Mucosa of rectum (tissue), 2 donors: ENCODE measurements around the gene DMRTC2.

Source experiments
- H3K27ac ChIP-seq, 2 donors: one replicate each; pipeline ENCODE4 v1.7.0; 2013; ENCODE audit warnings: inconsistent platforms in 2 of 2, low read depth in 2 of 2, low read length in 2 of 2
- H3K27me3 ChIP-seq, 2 donors: one replicate each; pipeline ENCODE4 v1.7.0; 2013; ENCODE audit warnings: low read length in 2 of 2; ENCODE audit not compliant: control insufficient read depth in 2 of 2, insufficient read depth in 2 of 2
- H3K36me3 ChIP-seq, 2 donors: one replicate each; pipeline ENCODE4 v1.7.0; 2013; ENCODE audit warnings: low read length in 2 of 2; ENCODE audit not compliant: control insufficient read depth in 2 of 2, insufficient read depth in 2 of 2
- H3K4me1 ChIP-seq, 2 donors: one replicate each; pipeline ENCODE4 v1.7.0; 2013; ENCODE audit warnings: low read length in 2 of 2, mild to moderate bottlenecking in 1 of 2; ENCODE audit not compliant: control insufficient read depth in 2 of 2, insufficient read depth in 2 of 2
- H3K4me3 ChIP-seq, 2 donors: one replicate each; pipeline ENCODE4 v1.7.0; 2013; ENCODE audit warnings: low read length in 2 of 2
- H3K9ac ChIP-seq, 2 donors: one replicate each; pipeline ENCODE4 v1.7.0; 2013; ENCODE audit warnings: low read length in 2 of 2, low read depth in 1 of 2, mild to moderate bottlenecking in 1 of 2
- H3K9me3 ChIP-seq, 2 donors: one replicate each; pipeline ENCODE4 v1.7.0; 2013; ENCODE audit warnings: low read length in 2 of 2; ENCODE audit not compliant: control insufficient read depth in 2 of 2
- donor health status: healthy.
- donor health status: Normal muscosa, but diverticular disease.

The DMRTC2 gene

DNA sequence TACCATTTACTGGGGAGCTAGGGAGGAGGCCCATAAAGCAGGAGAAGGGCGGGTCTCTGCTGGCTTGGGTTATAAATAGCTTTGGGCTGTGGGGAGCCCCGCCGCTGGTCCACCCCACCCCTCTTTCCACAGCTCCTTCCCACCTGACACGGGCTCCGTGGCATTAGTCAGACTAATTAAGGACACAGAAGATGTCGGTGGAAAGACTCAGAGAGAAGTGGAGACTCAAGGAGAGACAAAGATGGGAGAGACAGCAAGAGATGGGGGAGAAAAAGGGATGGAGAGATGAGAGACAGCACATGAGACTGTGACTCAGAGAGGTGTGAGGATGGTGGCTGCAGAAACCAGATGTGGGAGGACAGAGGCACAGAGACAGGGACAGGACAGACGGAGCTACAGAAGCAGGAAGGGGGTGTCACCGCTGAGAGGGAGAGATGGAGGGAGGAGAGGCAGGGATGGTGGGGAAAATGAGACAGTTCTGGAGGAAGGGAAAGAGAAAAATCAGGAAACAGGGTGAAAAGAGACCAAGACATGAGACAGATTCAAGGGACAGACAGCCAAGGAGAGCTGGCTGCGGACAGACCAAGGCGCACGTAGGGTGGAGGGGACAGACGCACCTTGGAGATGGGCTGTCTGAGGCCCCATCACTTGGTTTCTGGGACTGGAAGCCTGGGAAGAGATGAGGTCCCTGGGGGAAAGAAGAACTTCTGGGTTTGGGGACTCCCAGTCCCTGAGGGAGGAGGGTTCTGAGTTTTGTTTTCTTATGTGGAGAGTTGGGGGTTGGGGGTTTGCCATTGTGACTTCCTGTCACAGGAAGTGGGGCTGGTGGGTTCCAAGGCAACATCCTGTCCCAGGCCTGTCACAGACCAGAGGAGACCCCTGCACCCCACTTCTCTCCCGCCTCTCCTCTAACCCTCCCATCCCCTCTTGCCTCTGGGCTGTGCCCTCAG lies 42.2 kb downstream of the DMRTC2 start:
- Histone ChIP-seq H3K27me3 (no peaks in the 10 kb centered on the region), H3K4me3 (peak overlapping the region in 1 of 2 donors; percentile 72), H3K27ac (peak overlapping the region; percentile 66 to 75), H3K4me1 (peaks cover 28 to 43% of the 10 kb centered on the region in 2 donors), H3K9ac (peak overlapping the region; percentile 2 to 60), H3K36me3 (peaks cover 9 to 19% of the 10 kb centered on the region in 2 donors), H3K9me3 (no peaks in the 10 kb centered on the region)

DNA sequence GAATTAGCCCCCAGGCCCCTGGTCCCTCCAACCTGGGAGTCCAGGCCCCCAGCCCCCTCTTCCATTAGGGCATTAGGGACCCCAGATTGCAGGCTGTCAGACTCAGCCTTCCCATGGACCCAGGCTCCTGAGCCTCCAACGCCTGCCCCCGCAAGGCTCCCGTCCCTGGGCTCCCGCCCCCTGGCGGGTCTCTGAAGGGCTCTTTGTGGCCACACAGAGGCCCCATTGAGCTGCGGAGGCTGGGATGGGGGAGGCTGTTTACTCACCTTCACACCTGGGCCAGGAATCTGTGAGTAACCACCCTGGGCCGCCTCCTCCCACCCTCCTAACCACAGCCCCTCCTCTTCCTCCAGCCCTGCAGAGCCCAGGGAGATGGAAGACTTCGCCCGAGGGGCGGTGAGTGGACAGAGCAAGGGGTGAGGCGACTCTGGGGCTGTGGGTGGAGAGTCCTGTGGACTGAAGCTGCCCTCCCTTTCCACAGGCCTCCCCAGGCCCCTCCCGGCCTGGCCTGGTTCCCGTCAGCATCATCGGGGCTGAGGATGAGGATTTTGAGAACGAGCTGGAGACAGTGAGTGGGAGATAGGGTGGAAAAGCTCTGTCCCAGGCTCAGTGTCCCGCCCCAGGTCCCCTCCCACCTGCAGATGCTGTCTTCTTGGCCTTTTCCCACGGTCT lies 43.0 kb downstream of the DMRTC2 start:
- H3K4me1 ChIP-seq, result peaks cover 28 to 39% of the 10 kb centered on the region in 2 donors
- peak overlapping the region in 1 of 2 donors; percentile 72 for H3K4me3 ChIP-seq
- H3K9ac ChIP-seq, result peak overlapping the region; percentile 2 to 32
- peaks cover 17 to 25% of the 10 kb centered on the region in 2 donors for H3K36me3 ChIP-seq
- H3K27ac ChIP-seq, result peak overlapping the region; percentile 66 to 75
- H3K27me3 ChIP-seq, result no peaks in the 10 kb centered on the region
- H3K9me3 ChIP-seq, result no peaks in the 10 kb centered on the region

DNA sequence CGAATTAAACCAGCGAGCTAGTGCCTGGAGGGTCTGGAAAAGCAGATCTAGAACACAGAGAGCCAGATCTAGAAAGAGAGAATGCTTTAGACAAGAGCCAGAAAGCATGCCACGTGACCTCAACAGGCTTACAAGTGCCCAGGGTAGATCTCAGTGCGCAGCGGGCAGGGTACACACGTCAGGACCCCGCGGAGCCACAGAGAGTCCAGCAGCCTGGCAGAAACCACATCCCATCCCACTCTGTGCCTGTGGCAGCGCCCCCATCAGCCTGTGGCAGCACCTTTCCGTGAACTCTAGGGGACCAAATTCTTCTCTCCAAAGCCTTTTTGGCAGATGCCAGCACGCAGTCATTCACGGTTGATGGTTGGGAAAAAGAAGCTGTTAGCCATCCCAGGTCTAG lies 44.1 kb downstream of the DMRTC2 start:
- Histone ChIP-seq H3K27ac (no peak overlapping the region), H3K4me1 (peaks cover 28 to 33% of the 10 kb centered on the region in 2 donors), H3K36me3 (peaks cover 19 to 27% of the 10 kb centered on the region in 2 donors), H3K4me3 (no peak overlapping the region), H3K27me3 (no peaks in the 10 kb centered on the region), H3K9ac (no peak overlapping the region), H3K9me3 (no peaks in the 10 kb centered on the region)

DNA sequence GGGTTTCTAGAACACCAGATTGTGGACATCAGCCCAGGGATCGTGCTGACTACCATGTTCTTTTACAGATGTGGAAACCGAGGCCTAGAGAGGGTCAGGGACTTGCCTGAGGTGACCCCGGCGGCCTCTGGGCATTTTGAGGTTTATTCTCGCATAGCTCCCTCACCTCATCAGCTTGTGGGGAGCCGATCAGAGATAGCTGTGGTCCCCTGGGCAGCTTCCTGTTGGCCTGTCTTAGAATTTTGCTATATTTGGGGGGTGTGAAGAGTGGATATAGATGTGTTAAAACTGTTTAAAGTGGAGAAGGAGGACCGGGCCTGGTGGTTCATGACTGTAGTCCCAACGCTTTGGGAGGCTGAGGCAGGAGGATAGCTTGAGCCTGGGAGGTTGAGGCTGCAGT lies 45.1 kb downstream of the DMRTC2 start:
- H3K9ac ChIP-seq, result no peak overlapping the region
- H3K9me3 ChIP-seq, result no peaks in the 10 kb centered on the region
- peaks cover 24 to 30% of the 10 kb centered on the region in 2 donors for H3K4me1 ChIP-seq
- H3K27ac ChIP-seq, result no peak overlapping the region
- peaks cover 25 to 34% of the 10 kb centered on the region in 2 donors for H3K36me3 ChIP-seq
- no peak overlapping the region for H3K4me3 ChIP-seq
- H3K27me3 ChIP-seq, result no peaks in the 10 kb centered on the region

DNA sequence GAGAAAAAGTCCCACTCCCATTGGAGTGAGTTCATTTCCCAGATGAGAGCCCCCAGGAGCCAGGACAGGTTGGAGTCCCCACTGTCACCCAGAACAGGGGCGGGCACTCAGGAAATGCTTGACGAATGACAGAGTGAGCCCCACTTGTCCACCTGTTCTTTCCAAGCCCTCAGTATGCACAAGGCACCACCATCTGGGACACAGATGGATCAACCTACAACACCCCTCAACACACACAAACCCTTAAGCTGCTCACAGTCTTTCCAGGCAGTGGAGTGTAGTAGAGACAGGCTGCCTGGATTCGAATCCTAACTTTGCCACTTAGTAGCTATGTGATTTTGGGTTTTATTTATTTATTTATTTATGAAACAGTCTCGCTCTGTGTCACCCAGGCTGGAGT lies 46.1 kb downstream of the DMRTC2 start:
- Histone ChIP-seq H3K4me3 (no peak overlapping the region), H3K36me3 (peaks cover 34 to 42% of the 10 kb centered on the region in 2 donors), H3K27me3 (no peaks in the 10 kb centered on the region), H3K4me1 (peaks cover 17 to 23% of the 10 kb centered on the region in 2 donors), H3K9me3 (no peaks in the 10 kb centered on the region), H3K9ac (no peak overlapping the region), H3K27ac (no peak overlapping the region)

DNA sequence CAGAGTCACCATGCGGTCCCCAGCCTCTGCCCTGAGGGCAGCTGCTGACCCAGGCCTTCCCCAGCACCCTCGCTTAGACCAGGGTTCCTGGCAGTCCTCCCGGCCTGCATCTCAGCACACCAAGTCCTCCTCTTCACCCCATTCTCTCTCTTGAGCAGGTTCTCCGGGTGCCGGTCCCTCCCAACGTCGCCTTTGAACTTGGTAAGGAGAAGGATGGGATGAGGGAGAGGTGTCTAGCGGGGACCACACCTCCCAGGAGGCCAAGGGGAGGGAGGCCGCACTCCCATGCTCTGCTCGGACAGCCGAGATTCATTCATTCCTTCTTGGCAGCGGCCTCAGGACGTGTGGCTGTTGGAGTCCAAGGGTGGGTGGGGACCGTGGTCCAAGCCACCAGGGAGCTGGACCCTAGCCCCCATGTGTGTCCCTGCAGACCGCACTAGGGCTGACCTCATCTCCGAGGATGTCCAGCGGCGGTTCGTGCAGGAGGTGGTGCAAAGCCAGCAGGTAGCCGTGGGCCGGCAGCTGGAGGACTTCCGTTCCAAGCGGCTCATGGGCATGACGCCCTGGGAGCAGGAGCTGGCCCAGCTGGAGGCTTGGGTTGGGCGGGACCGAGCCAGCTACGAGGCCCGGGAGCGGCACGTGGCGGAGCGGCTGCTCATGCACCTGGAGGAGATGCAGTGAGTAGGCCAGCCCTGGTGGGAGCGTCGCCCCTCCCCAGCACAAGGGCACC lies 47.5 kb downstream of the DMRTC2 start:
- Histone ChIP-seq H3K9ac (no peak overlapping the region), H3K36me3 (peaks cover 38 to 49% of the 10 kb centered on the region in 2 donors), H3K9me3 (no peaks in the 10 kb centered on the region), H3K4me1 (peaks cover 4 to 9% of the 10 kb centered on the region in 2 donors), H3K4me3 (no peak overlapping the region), H3K27me3 (no peaks in the 10 kb centered on the region), H3K27ac (no peak overlapping the region)

DNA sequence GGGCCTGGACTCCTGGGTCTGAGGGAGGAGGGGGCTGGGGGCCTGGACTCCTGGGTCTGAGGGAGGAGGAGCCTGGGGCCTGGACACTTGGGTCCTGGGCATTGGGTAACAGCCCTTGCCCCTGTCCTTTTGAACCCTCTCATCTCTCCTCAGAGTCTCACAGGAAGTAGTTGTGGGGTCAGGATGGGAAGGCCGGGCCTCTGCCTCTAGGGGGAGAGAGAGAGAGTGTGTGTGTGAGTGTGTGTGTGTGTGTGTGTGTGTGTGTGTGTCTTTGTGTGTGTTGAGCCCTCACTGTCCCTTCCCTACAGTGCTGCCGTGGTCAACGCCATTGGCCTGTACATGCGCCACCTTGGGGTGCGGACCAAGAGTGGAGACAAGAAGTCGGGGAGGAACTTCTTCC lies 49.1 kb downstream of the DMRTC2 start:
- H3K9me3 ChIP-seq, result no peaks in the 10 kb centered on the region
- no peaks in the 10 kb centered on the region for H3K27me3 ChIP-seq
- H3K4me3 ChIP-seq, result no peak overlapping the region
- H3K9ac ChIP-seq, result no peak overlapping the region
- peaks cover 0 to 4% of the 10 kb centered on the region in 2 donors for H3K4me1 ChIP-seq
- H3K27ac ChIP-seq, result no peak overlapping the region
- H3K36me3 ChIP-seq, result peaks cover 37 to 55% of the 10 kb centered on the region in 2 donors

DNA sequence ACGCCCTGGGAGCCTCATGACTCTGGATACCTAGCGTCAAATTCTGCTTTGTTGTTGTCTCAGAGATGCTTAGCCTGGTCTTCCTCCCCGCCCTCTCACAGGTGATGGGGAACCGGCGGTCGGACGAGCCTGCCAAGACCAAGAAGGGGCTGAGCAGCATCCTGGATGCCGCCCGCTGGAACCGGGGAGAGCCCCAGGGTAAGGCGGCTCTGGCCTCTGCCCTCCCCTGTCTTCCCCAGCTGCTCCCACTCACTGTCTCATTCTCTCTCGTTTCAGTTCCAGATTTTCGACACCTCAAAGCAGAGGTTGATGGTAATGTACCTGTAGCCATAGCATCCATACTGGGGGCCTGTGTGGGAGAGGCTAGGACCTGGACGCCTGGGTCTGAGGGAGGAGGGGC lies 49.5 kb downstream of the DMRTC2 start:
- Histone ChIP-seq H3K27ac (no peak overlapping the region), H3K27me3 (no peaks in the 10 kb centered on the region), H3K4me1 (peaks cover 0 to 4% of the 10 kb centered on the region in 2 donors), H3K9me3 (no peaks in the 10 kb centered on the region), H3K9ac (no peak overlapping the region), H3K36me3 (peaks cover 37 to 55% of the 10 kb centered on the region in 2 donors), H3K4me3 (no peak overlapping the region)

DNA sequence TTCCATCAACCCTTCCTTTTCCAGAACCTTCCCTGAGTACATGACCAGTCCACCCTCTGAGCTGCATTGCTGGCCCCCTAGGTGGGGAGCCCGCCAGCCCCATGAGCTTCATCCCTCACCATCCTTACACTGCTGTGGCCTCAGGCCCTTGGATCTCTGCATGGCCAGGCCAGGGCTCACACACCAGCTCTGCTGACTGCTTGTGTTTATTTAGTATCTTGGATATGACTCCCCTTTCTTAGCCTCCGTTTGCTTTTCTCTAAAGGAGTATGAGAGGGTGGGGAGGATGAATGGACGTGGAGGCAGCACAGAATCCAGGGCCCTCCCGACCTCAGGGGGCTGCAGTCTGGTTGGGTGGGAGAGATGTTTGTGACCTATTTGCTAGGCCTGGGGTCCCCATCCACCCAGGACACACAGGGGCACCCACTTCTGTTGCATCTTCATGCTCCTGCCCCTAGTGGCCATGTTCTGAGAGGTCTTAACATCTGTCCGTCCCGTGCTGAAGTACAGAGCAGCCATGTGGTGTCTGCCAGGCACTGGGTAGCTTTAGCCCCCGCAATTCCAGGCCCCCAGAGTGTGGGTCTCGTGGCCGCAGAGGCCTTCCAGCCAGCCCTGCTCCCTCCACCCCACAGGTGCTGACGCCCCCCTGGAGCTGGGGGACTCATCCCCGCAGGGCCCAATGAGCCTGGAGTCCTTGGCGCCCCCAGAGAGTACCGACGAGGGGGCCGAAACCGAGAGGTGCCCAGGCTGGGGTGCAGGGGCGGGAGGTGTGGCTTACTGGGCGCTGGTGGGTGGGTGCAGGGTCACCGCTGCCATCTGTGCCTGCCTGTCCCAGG lies 51.1 kb downstream of the DMRTC2 start:
- Histone ChIP-seq H3K9ac (no peak overlapping the region), H3K4me3 (no peak overlapping the region), H3K9me3 (no peaks in the 10 kb centered on the region), H3K36me3 (peaks cover 45 to 54% of the 10 kb centered on the region in 2 donors), H3K4me1 (no peaks in the 10 kb centered on the region), H3K27ac (no peak overlapping the region), H3K27me3 (no peaks in the 10 kb centered on the region)
